HFF-Myc (cell line): ENCODE results near the gene SUFU.

Experiments used
- DNase-seq: peaks from one replicate; pipeline ENCODE4 v3.0.0-alpha.2; 2011; ENCODE audit warnings: low read depth; ENCODE audit errors: extremely low read depth
- H3K4me3 ChIP-seq: replicated peaks from 2 replicates; pipeline ENCODE4 v1.5.1; 2011; ENCODE audit warnings: low read depth, mild to moderate bottlenecking, control low read depth, low read length
- TF ChIP-seq, protein P1 (sequence below): IDR thresholded peaks from 2 replicates; pipeline ENCODE4 v1.5.1; 2012; ENCODE audit warnings: mild to moderate bottlenecking, low read depth, low read length, control low read depth; ENCODE audit errors: missing control alignments

SUFU gene

DNA sequence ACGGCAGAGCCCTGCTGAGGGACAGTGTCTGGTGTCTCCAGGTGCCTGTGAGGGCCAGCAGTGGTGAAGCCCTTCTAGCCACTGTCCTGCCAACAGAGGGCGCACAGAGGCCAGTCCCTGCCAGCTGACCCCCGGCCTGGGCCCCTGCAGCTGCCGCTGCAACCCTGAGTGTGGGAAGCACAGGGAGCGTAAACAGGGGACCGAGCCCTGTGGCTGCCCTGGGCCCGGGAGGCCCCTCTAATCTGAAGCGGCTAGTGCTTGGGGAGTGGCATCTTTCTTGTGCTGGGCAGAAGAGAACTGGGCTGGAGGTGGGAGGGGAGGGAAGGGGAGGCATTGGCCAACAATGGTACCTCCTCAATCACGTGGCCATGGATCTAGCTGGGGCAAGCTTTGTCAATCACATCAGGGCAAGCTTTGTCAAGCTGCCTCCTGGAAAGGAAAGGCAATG, 175.1 kb downstream of the SUFU start:
- no peak overlapping the region for H3K4me3 ChIP-seq
- TF ChIP-seq, protein P1, sequence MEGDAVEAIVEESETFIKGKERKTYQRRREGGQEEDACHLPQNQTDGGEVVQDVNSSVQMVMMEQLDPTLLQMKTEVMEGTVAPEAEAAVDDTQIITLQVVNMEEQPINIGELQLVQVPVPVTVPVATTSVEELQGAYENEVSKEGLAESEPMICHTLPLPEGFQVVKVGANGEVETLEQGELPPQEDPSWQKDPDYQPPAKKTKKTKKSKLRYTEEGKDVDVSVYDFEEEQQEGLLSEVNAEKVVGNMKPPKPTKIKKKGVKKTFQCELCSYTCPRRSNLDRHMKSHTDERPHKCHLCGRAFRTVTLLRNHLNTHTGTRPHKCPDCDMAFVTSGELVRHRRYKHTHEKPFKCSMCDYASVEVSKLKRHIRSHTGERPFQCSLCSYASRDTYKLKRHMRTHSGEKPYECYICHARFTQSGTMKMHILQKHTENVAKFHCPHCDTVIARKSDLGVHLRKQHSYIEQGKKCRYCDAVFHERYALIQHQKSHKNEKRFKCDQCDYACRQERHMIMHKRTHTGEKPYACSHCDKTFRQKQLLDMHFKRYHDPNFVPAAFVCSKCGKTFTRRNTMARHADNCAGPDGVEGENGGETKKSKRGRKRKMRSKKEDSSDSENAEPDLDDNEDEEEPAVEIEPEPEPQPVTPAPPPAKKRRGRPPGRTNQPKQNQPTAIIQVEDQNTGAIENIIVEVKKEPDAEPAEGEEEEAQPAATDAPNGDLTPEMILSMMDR = peak; percentile 75
- no peak for DNase-seq

DNA sequence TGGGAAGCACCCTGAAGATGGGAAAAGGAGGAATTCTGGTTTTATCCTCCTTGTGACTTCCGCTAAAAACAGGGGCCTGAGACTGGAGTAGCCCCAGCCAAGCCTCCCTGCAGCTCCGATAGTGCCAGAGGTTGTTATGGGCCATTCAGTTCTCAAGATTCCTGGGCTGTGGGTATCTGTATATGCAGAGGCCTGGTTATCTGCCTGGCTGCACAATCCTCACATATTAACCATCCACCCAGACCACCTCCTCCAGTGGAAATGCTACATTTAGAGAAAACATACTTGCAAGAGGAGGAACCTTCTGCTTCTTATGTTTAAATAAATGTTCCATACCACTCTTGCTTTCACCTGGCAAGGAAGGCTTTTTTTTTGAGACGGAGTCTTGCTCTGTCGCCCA, 175.8 kb downstream of the SUFU start:
- TF ChIP-seq, protein P1 = no peak
- no peak for DNase-seq
- no peak overlapping the region for H3K4me3 ChIP-seq

DNA sequence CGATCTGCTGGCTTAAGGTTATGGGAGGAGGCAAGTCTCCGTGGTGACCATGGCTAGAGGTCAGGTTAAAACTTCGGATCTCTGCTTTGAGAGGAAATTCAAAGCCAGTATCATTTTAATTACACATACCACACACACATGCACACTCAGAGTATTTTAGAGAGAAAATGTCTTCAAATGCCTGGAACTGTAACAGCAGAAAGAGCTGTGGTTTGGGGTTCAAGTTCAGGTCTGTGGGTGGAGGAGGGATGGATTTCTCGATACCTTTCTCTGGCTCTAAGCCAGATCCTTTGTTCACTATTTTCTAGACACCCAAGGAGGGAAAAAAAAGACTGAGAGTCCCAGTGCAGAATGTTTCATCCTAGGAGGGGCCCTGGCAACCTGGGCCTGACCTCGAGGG, 177.9 kb downstream of the SUFU start:
- TF ChIP-seq, protein P1 = no peak
- H3K4me3 ChIP-seq = no peak overlapping the region
- DNase-seq = no peak

DNA sequence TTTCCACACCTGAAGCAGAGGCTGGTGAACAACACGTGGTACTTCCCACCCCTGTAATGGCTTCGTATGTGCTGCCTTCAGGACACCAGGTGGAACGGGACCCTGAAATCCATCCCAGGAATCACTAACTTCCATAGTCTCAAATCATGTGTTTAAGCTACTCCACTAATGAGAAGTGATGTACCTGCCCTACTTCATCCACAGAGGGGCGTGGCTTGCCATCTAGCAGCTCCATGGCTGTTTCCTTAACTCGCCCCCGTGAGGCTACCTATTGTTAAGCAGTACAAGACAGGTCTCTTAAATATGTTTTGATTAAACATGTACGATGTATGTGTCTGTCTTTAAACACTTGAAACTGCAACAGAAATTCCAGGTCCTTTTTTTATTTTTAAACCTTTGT, 178.6 kb downstream of the SUFU start:
- no peak for DNase-seq
- TF ChIP-seq, protein P1 = no peak

DNA sequence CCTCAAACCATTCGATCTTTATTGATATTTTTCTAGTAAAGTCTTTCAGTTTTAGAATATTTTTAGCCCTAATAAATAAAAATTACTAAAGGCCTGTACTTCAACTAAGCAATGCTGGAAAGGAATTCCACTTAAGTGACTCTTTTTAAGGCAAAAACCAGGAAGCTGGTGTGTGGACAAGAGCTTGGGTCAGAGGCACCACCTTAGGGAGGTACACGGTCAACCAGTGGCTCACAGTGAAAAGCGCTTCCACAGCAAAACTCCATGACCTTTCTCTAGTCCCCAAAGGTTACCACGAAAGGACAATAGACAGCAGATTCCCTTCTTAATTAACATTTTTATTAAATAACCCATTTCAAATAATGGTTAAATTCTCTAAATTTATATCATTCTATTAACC, 179.2 kb downstream of the SUFU start:
- TF ChIP-seq, protein P1 = no peak
- no peak overlapping the region for H3K4me3 ChIP-seq
- no peak for DNase-seq

More for the DNA sequence above, 178.6 kb downstream of the SUFU start:
- H3K4me3 ChIP-seq = no peak overlapping the region
